Measurements from ENCODE around the gene THSD4.

THSD4 gene

DNA sequence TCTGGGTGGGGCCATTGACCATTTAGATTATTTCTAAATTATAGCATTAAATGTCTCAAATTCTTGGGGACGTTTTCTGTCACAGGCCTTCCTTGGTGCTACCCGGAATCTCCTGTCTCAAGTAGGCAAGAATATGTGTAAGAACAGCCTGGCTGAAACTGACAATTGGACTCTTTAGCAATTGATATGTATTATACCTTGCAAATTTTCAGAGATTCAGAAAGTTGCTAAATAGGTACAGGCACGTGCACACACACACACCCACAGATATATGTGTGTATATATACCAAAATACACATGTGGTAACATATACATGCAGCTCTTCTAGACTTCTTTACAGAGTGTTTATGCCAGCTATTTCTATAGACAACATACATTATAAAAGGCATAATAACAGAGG, 481.9 kb downstream of the THSD4 start:
- H3K27me3 ChIP-seq, result no peaks in the 10 kb centered on the region

GRCh38 chr15:71597637-71598036, 482.4 kb downstream of the THSD4 start:
- Histone ChIP-seq H4K20me1 (no peaks in the 10 kb centered on the region), H3K4me3 (no peak overlapping the region), H3K9me3 (peaks cover 13% of the 10 kb centered on the region), H3K27ac (no peak overlapping the region), H3K4me2 (no peak overlapping the region), H3K4me1 (no peaks in the 10 kb centered on the region), H3K27me3 (no peaks in the 10 kb centered on the region), H3K36me3 (no peaks in the 10 kb centered on the region), H3K9ac (no peak overlapping the region)
- TF ChIP-seq Cebpa-rat (IDR thresholded peaks at IDR 0.05), result no peak

More for the DNA sequence above, 481.9 kb downstream of the THSD4 start:
- no peak for TF ChIP-seq Cebpa-rat (IDR thresholded peaks at IDR 0.05)
- Histone ChIP-seq H4K20me1 (no peaks in the 10 kb centered on the region), H3K4me3 (no peak overlapping the region), H3K9me3 (peaks cover 13% of the 10 kb centered on the region), H3K36me3 (no peaks in the 10 kb centered on the region), H3K4me1 (no peaks in the 10 kb centered on the region), H3K27ac (no peak overlapping the region), H3K9ac (no peak overlapping the region), H3K4me2 (no peak overlapping the region)

DNA sequence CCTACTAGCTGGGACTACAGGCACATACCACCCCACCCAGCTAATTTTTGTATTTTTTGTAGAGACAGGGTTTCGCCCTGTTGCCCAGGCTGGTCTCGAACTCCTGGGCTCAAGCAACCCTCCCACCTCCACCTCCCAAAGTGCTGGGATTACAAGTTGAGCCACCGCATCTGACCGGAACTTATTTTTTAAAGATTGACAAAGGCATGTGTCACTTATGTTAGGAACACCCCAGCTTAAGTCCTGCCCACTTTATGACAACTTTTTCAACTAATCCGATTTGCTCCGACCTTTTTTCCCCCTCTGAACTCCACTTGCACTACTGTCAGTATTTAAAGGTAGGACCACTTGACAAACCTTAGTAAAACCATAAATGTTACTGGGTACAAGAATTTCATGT, 483.5 kb downstream of the THSD4 start:
- Histone ChIP-seq H3K4me3 (no peak overlapping the region), H3K4me1 (no peaks in the 10 kb centered on the region), H3K9me3 (peaks cover 13% of the 10 kb centered on the region), H3K36me3 (no peaks in the 10 kb centered on the region), H3K4me2 (no peak overlapping the region), H3K27ac (no peak overlapping the region), H4K20me1 (no peaks in the 10 kb centered on the region), H3K9ac (no peak overlapping the region), H3K27me3 (no peaks in the 10 kb centered on the region)
- no peak for TF ChIP-seq Cebpa-rat (IDR thresholded peaks at IDR 0.05)

DNA sequence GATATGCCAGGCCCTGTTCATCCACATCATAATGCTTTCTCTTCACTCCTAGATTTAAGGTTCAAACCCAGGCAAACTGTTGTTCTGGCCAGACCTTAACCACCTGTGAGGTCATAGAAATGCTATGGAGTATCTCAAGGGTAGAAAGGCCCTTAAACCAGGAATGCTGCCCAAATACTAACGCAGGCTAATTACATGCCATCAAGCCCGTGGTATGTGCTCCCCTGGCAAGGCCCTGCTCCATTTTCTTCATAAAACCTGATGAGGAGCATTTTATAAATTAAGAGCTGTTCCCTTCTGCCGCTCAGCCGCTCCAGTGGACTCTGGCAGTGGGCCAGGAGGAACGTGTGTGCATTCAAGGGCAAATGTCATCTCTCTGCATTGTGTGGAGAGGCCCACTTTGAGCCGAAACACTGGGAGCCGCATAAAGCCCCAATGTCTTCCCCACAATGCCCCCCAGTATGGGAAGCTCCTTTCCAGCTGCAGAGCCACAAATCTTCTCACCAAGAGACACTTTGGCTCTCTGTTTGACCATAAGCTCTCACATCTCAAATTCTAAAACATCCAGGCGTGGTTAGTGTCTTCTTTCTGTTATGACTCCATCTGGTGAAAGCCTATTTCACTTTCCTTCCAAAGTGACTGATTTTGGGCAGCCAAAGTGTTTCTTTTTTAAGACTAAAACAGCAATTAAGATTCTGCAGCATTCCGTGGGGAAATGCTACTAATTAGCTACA, 484.3 kb downstream of the THSD4 start:
- Histone ChIP-seq H3K9ac (no peak overlapping the region), H3K4me3 (no peak overlapping the region), H3K4me1 (no peaks in the 10 kb centered on the region), H3K27ac (no peak overlapping the region), H3K36me3 (no peaks in the 10 kb centered on the region), H3K27me3 (no peaks in the 10 kb centered on the region), H3K9me3 (peaks cover 12% of the 10 kb centered on the region), H4K20me1 (no peaks in the 10 kb centered on the region), H3K4me2 (no peak overlapping the region)
- TF ChIP-seq Cebpa-rat (IDR thresholded peaks at IDR 0.05), result no peak

GRCh38 chr15:71600237-71600636, 485.0 kb downstream of the THSD4 start:
- Histone ChIP-seq H3K27me3 (no peaks in the 10 kb centered on the region), H4K20me1 (no peaks in the 10 kb centered on the region), H3K4me3 (no peak overlapping the region), H3K36me3 (no peaks in the 10 kb centered on the region), H3K4me2 (no peak overlapping the region), H3K4me1 (no peaks in the 10 kb centered on the region), H3K9me3 (peaks cover 6% of the 10 kb centered on the region), H3K27ac (no peak overlapping the region), H3K9ac (no peak overlapping the region)
- TF ChIP-seq Cebpa-rat (IDR thresholded peaks at IDR 0.05), result no peak

DNA sequence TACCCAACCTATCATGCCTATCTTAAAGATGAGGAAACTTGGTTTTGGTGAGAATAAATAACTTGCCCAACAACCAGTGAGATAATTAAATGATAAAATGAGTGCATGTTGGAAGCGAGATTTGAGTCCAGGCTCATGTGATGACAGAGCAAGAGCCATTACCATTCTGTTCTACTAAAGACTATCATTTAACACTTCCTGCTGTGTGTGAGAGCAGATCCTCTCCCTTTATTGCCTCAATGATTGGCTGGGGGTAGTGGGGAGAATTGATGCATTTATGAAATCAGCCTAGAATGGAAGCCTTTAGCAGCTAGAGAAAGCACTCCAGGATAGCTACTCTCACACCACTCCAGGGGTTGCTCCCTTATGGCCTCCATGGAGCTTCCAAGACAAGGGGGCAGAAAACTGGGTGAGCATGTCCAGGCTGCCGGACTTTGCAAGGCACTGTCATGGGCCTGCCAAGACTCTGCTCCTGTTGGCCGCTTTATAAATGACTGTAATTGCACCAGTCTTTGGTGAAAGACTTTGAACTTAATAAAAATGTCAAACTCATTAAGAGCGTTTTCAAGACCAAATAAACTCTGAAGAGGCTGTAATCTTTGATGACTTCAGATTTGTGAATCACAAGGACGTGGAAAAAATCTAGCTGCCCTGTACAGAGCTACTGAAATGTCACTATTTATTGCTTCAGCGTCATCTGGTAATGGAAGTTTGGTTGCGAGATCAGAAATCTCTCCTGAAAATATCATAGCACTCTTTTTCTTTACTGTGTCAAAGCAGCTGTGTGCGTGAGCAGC, 486.0 kb downstream of the THSD4 start:
- H3K9me3 ChIP-seq, result no peaks in the 10 kb centered on the region
- H3K9ac ChIP-seq, result no peak overlapping the region
- no peaks in the 10 kb centered on the region for H3K27me3 ChIP-seq
- no peaks in the 10 kb centered on the region for H4K20me1 ChIP-seq
- no peak overlapping the region for H3K4me2 ChIP-seq
- no peaks in the 10 kb centered on the region for H3K4me1 ChIP-seq
- no peak overlapping the region for H3K27ac ChIP-seq
- no peaks in the 10 kb centered on the region for H3K36me3 ChIP-seq
- no peak for TF ChIP-seq Cebpa-rat (IDR thresholded peaks at IDR 0.05)
- H3K4me3 ChIP-seq, result no peak overlapping the region

GRCh38 chr15:71603379-71603778, 488.1 kb downstream of the THSD4 start:
- H3K9me3 ChIP-seq, result no peaks in the 10 kb centered on the region
- H3K27ac ChIP-seq, result no peak overlapping the region
- H4K20me1 ChIP-seq, result no peaks in the 10 kb centered on the region
- H3K4me3 ChIP-seq, result no peak overlapping the region
- H3K36me3 ChIP-seq, result no peaks in the 10 kb centered on the region
- H3K9ac ChIP-seq, result no peak overlapping the region
- no peaks in the 10 kb centered on the region for H3K27me3 ChIP-seq
- H3K4me2 ChIP-seq, result no peak overlapping the region
- no peaks in the 10 kb centered on the region for H3K4me1 ChIP-seq
- no peak for TF ChIP-seq Cebpa-rat (IDR thresholded peaks at IDR 0.05)

GRCh38 chr15:71607383-71607782, 492.1 kb downstream of the THSD4 start:
- no peak overlapping the region for H3K4me3 ChIP-seq
- TF ChIP-seq Cebpa-rat (IDR thresholded peaks at IDR 0.05), result no peak
- no peak overlapping the region for H3K9ac ChIP-seq
- no peaks in the 10 kb centered on the region for H3K9me3 ChIP-seq
- no peak overlapping the region for H3K4me2 ChIP-seq
- H4K20me1 ChIP-seq, result no peaks in the 10 kb centered on the region
- H3K27ac ChIP-seq, result no peak overlapping the region
- no peaks in the 10 kb centered on the region for H3K36me3 ChIP-seq
- H3K4me1 ChIP-seq, result no peaks in the 10 kb centered on the region
- no peaks in the 10 kb centered on the region for H3K27me3 ChIP-seq

DNA sequence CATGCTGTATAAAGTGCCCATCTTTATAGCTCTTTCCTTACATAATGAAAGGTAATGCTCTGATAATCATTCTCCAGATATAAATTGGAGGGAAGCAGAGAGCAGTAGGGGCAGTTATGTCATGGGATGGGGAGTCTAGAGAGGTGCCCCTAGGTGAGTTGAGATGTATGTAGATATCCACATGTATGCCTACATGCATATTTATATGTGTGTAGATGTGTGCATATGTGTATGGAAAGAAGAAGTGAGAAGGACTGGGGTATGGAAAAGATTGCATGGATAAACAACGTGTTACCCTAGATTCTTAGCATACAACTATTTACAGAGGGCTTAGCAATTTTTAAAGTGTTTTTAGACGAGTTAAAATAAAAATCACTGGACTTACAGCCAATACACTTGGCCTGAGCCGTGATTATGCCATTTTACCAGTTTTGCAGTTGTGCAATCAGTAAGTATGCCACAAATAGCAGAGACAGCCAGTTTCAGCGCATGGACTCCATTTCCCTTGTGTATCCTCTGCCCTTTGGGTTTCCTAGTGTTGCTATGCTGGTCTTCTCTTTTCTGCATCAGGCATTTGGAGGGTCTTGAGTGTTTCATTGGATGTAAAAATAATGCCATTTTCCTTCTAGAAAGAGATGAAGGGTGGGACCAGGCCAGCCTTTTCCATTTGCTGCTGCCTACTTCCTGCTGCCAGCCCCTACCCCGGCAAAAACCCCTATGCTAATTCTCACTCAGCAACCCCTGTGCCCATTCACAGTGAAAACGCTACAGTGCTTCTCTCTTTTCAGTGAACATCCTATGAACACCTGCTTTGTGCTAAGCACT, 495.7 kb downstream of the THSD4 start:
- TF ChIP-seq Cebpa-rat (IDR thresholded peaks at IDR 0.05), result no peak
- Histone ChIP-seq H3K4me2 (no peak overlapping the region), H3K27me3 (no peaks in the 10 kb centered on the region), H3K9ac (no peak overlapping the region), H3K4me1 (no peaks in the 10 kb centered on the region), H3K36me3 (no peaks in the 10 kb centered on the region), H4K20me1 (no peaks in the 10 kb centered on the region), H3K4me3 (no peak overlapping the region), H3K27ac (no peak overlapping the region), H3K9me3 (no peaks in the 10 kb centered on the region)

All from BLaER1 (cell line).